Stomach (tissue), 9 donors: ENCODE results near the gene NSD2. TPM values are rescaled to one million over a fixed set of nuclear protein-coding genes. Genes with fewer than 3 reads are reported as not detected.

ENCODE experiments used
- DNase-seq, 2 donors: peaks; one replicate each; pipeline versions ENCODE4 v3.0.0 to v3.0.0-alpha.2; 2013 to 2019
- H3K27ac ChIP-seq, 5 donors: fragments of 200-600 bp in 4 of 5; sonication (generic) in 4 of 5; one replicate each; pipeline ENCODE4 v1.5.1; 2013 to 2019; ENCODE audit warnings: mild to moderate bottlenecking in 1 of 5, moderate library complexity in 1 of 5
- H3K27me3 ChIP-seq, 3 donors: fragments of 200-600 bp; sonication (generic); one replicate each; pipeline ENCODE4 v1.5.1; 2017 to 2019; ENCODE audit warnings: mixed run types in 1 of 3
- H3K36me3 ChIP-seq, 4 donors: fragments of 200-600 bp; sonication (generic); 1 replicate in 3 of 4; 2 replicates in 1 of 4; pipeline ENCODE4 v1.5.1; 2016 to 2019
- H3K4me1 ChIP-seq, 4 donors: fragments of 200-600 bp; sonication (generic); one replicate each; pipeline ENCODE4 v1.5.1; 2016 to 2019
- H3K4me3 ChIP-seq, 4 donors: fragments of 200-600 bp; sonication (generic) in 3 of 4; one replicate each; pipeline ENCODE4 v1.5.1; 2016 to 2019; ENCODE audit warnings: mild to moderate bottlenecking in 1 of 4
- H3K9me3 ChIP-seq, 4 donors: fragments of 200-600 bp; sonication (generic); one replicate each; pipeline ENCODE4 v1.5.1; 2016 to 2019
- EP300 ChIP-seq: sonication (generic); formaldehyde crosslinking; IDR thresholded peaks from one replicate; pipeline ENCODE4 v1.6.1; 2017; ENCODE audit warnings: antibody characterized with exemption
- POLR2A ChIP-seq, 4 donors: fragments of 450-650 bp; IDR thresholded peaks; one replicate each; pipeline ENCODE4 v1.6.1; 2016; ENCODE audit warnings: antibody characterized with exemption in 4 of 4, control low read depth in 2 of 4, mild to moderate bottlenecking in 1 of 4, moderate library complexity in 1 of 4
- POLR2AphosphoS5 ChIP-seq, 3 donors: sonication (generic); formaldehyde crosslinking; IDR thresholded peaks; one replicate each; pipeline ENCODE4 v1.6.1; 2016; ENCODE audit warnings: antibody characterized with exemption in 3 of 3
- WGBS, 5 donors: extraction: QIAGEN DNeasy Blood & Tissue Kit in 3 of 5; methylation state at CpG; one replicate each; pipeline versions ENCODE4 v1.1.5 to v1.1.7; 2013 to 2018; 5-methylcytosine and 5-hydroxymethylcytosine counted together
- intact Hi-C: fragments of 100-400 bp; cut with DNase I; formaldehyde crosslinking; loops from one replicate; pipeline ENCODE4 v1.15.1; 2023; ENCODE audit warnings: low total_unique reads
- polyA plus RNA-seq, 3 donors: library from polyadenylated mRNA; stranded (reverse); fragments of 200-250 nt; gene quantifications; one replicate each; pipeline ENCODE4 v1.2.3, GENCODE V29; 2013
- total RNA-seq, 5 donors: library from RNA; depleted of rRNA; stranded (reverse); fragments of >200 nt; gene quantifications; one replicate each; pipeline versions ENCODE4 v1.1.0 to v1.2.3, GENCODE V29; 2014 to 2016
- TF ChIP-seq, protein P1 (sequence below), 7 experiments: fragments of 450-650 bp in 4 of 7; fragments of 200-600 bp in 3 of 7; sonication (generic) in 3 of 7; IDR thresholded peaks; one replicate each; pipeline ENCODE4 v1.5.1; 2016 to 2019; ENCODE audit warnings: antibody characterized with exemption in 7 of 7, control low read depth in 2 of 7, mild to moderate bottlenecking in 1 of 7
- donor health status: healthy with polysubstance abuse.
- donor health status: Bipolar disorder and iron deficiency.
- donor health status: healthy.

The NSD2 gene
- total and polyA plus RNA-seq, 8 donors: 4.9 to 176 (median 56.9) TPM

GRCh38 chr4:1988327-1988724, 117.1 kb downstream of the NSD2 start:
- intact Hi-C loops: no loop called here
- Histone ChIP-seq H3K27ac (no peak overlapping the region), H3K4me3 (no peak overlapping the region), H3K27me3 (no peaks in the 10 kb centered on the region), H3K9me3 (no peaks in the 10 kb centered on the region), H3K36me3 (peaks cover 64 to 84% (median 81%) of the 10 kb centered on the region in 4 donors), H3K4me1 (peaks cover 0 to 16% (median 14%) of the 10 kb centered on the region in 4 donors)
- 90 to 95% (median 93%) methylated on average over 12 of the region's 12 CpGs for WGBS, 5 donors
- TF ChIP-seq, protein P1, sequence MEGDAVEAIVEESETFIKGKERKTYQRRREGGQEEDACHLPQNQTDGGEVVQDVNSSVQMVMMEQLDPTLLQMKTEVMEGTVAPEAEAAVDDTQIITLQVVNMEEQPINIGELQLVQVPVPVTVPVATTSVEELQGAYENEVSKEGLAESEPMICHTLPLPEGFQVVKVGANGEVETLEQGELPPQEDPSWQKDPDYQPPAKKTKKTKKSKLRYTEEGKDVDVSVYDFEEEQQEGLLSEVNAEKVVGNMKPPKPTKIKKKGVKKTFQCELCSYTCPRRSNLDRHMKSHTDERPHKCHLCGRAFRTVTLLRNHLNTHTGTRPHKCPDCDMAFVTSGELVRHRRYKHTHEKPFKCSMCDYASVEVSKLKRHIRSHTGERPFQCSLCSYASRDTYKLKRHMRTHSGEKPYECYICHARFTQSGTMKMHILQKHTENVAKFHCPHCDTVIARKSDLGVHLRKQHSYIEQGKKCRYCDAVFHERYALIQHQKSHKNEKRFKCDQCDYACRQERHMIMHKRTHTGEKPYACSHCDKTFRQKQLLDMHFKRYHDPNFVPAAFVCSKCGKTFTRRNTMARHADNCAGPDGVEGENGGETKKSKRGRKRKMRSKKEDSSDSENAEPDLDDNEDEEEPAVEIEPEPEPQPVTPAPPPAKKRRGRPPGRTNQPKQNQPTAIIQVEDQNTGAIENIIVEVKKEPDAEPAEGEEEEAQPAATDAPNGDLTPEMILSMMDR (IDR thresholded peaks at IDR 0.05): no peak
- TF ChIP-seq POLR2AphosphoS5 (IDR thresholded peaks at IDR 0.05) (no peak), EP300 (no peak), POLR2A (IDR thresholded peaks at IDR 0.05) (no peak)
- no peak for DNase-seq

DNA sequence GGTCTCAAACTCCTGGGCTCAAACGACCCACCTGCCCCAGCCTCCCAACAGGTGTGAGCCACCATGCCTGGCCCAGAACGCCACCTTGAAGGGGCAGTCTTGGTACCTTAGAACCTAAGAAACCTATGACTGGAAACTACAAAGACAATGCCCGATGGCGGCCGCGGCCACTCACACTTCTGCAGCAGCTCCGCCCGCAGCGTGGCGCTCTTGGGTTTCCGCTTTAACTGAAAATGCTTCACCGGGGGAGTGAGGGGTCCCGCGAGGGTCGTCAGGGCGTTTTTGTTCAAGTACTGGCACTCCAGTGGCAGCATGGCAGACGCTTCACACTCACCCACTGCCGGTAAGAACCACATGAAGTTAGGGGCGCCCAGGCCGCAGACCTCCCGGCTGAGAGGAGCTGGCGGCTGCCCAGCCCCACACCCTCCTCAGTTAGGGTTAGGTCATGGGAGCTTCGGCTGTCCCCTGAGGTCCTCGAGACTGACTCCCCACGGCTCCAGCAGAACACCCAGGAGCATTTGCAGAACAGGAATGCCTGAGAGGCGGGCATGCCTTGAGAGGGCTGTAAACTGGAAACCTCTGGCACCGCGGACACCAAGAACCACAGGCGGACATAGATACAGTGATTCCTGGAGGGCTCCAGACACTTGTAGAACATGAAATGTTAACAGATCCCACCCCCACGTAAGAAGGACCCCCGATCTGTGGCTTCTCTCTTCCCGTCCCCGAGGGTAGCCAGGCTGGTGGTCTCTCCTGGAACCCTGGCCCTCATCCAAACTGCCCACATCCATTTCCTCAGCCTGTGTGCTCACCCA, 118.5 kb downstream of the NSD2 start:
- Histone ChIP-seq H3K36me3 (peaks cover 50 to 69% (median 67%) of the 10 kb centered on the region in 4 donors), H3K4me1 (peaks cover 0 to 19% (median 14%) of the 10 kb centered on the region in 4 donors), H3K4me3 (no peak overlapping the region), H3K9me3 (no peaks in the 10 kb centered on the region), H3K27ac (no peak overlapping the region), H3K27me3 (no peaks in the 10 kb centered on the region)
- no peak for TF ChIP-seq POLR2AphosphoS5 (IDR thresholded peaks at IDR 0.05)
- 95 to 98% (median 95%) methylated on average over 28 to 33 of the region's 33 CpGs for WGBS, 5 donors
- DNase-seq: no peak
- intact Hi-C loops: no loop called here

- Histone ChIP-seq H3K36me3 (peaks cover 45 to 64% (median 62%) of the 10 kb centered on the region in 4 donors), H3K4me3 (no peak overlapping the region), H3K4me1 (peaks cover 0 to 19% (median 14%) of the 10 kb centered on the region in 4 donors), H3K27ac (no peak overlapping the region), H3K9me3 (no peaks in the 10 kb centered on the region), H3K27me3 (no peaks in the 10 kb centered on the region)
- WGBS, 5 donors: 58 to 93% (median 89%) methylated on average over 3 to 10 of the region's 10 CpGs
- intact Hi-C loops: no loop called here
- TF ChIP-seq EP300: no peak
- TF ChIP-seq, protein P1 (IDR thresholded peaks at IDR 0.05): no peak
- no peak for TF ChIP-seq POLR2A (IDR thresholded peaks at IDR 0.05)
- no peak for TF ChIP-seq POLR2AphosphoS5 (IDR thresholded peaks at IDR 0.05)
- no peak for DNase-seq
These were observed 119.1 kb downstream of the NSD2 start for GRCh38 chr4:1990348-1990645.

DNA sequence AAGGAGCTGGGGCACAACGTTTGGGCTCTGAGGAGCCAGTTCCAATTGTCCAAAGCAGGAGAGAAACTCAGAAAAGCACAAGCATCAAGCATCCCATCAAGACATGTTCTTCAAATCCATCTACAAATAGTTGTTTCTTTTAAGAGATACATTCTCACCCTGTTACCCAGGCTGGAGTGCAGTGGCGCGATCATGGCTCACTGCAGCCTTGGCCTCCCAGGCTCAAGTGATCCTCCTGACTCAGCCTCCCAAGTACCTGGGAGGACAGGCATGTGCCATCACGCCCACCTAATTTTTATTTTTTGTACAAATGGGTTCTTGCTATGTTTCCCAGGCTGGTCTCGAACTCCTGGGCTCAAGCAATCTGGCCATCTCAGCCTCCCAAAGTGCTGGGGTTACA, 119.5 kb downstream of the NSD2 start:
- no peaks in the 10 kb centered on the region for H3K9me3 ChIP-seq
- no peak for DNase-seq
- H3K4me1 ChIP-seq: peaks cover 0 to 19% (median 14%) of the 10 kb centered on the region in 4 donors
- WGBS, 5 donors: 89 to 97% (median 91%) methylated on average over 5 of the region's 5 CpGs
- H3K36me3 ChIP-seq: peaks cover 42 to 60% (median 58%) of the 10 kb centered on the region in 4 donors
- H3K27me3 ChIP-seq: no peaks in the 10 kb centered on the region
- TF ChIP-seq POLR2A (IDR thresholded peaks at IDR 0.05) (no peak), POLR2AphosphoS5 (IDR thresholded peaks at IDR 0.05) (no peak), EP300 (no peak)
- TF ChIP-seq, protein P1 (IDR thresholded peaks at IDR 0.05): no peak
- intact Hi-C loops: no loop called here
- no peak overlapping the region for H3K27ac ChIP-seq
- no peak overlapping the region for H3K4me3 ChIP-seq

DNA sequence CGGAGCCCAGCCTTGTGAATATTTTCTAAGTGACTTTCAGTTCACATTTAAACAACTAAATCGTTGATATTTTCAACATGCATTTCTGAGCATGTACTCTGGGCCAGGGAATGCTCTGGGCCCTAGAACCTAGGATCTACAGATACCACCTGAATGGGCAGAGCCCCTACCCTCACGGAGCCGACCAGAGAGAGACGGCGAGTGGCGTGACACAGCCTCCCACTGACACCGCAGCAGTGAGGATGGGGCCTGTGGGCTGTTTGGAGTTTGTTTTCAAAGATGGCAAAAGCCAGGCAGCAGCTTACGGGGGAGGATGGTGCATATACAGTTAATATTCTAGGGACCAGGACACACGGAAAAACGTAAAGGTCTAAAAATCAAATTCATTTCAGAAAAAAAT, 119.9 kb downstream of the NSD2 start:
- no peaks in the 10 kb centered on the region for H3K27me3 ChIP-seq
- no peak for TF ChIP-seq POLR2AphosphoS5 (IDR thresholded peaks at IDR 0.05)
- no peak for TF ChIP-seq EP300
- TF ChIP-seq POLR2A (IDR thresholded peaks at IDR 0.05): no peak
- TF ChIP-seq, protein P1 (IDR thresholded peaks at IDR 0.05): no peak
- no peak overlapping the region for H3K27ac ChIP-seq
- H3K36me3 ChIP-seq: peaks cover 38 to 56% (median 54%) of the 10 kb centered on the region in 4 donors
- no peak overlapping the region for H3K4me3 ChIP-seq
- no peaks in the 10 kb centered on the region for H3K9me3 ChIP-seq
- 92 to 97% (median 94%) methylated on average over 11 of the region's 11 CpGs for WGBS, 5 donors
- H3K4me1 ChIP-seq: peaks cover 0 to 19% (median 14%) of the 10 kb centered on the region in 4 donors
- no peak for DNase-seq
- intact Hi-C loops: no loop called here
